ENCODE data around the gene RFPL4AL1. TPM values are rescaled to one million over a fixed set of nuclear protein-coding genes. Genes with fewer than 3 reads are reported as not detected.
"Not testable (repeated sequence)": the region's sequence is repeated elsewhere in the genome, so short reads cannot be mapped to it uniquely, and the experiment has no call there.

The RFPL4AL1 gene
- not detected in 2 replicates for total RNA-seq

DNA sequence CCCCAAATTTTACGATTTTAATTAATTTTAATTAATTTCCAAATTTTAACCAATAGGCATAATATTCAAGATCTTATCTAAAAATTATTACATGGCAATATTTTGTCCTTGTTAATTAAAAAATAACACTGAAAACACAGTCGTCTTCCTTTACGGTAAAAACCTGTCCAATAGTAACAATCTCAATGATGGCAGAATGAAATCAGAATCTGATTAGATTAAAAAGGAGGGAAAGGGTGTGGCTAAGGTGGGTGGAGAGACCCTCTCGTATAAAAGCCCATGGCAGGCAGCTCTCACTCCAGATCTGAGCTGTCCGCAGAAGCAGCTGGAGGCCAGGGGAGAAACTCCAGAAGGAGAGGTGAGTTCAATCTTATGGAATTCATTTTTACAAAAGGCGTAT lies at the start of gene RFPL4AL1:
Gene RFPL4AL1, plus strand, starts transcription at position 301 of the 400 bp plus-strand sequence. CDS start 2,687 bp downstream, outside the sequence.
- H3K4me1 Mint-ChIP-seq (ENCODE audit: low read depth); H3K27ac Mint-ChIP-seq; DNase-seq (ENCODE audit: low spot score); H3K27me3 Mint-ChIP-seq (ENCODE audit: low read depth); H3K4me3 Mint-ChIP-seq (ENCODE audit: low read depth); H3K36me3 Mint-ChIP-seq (ENCODE audit: low read depth); intact Hi-C loops (cut with micrococcal nuclease): not testable (repeated sequence)
- H3K9me3 Mint-ChIP-seq: peaks cover 27% of the 10 kb centered on the region

DNA sequence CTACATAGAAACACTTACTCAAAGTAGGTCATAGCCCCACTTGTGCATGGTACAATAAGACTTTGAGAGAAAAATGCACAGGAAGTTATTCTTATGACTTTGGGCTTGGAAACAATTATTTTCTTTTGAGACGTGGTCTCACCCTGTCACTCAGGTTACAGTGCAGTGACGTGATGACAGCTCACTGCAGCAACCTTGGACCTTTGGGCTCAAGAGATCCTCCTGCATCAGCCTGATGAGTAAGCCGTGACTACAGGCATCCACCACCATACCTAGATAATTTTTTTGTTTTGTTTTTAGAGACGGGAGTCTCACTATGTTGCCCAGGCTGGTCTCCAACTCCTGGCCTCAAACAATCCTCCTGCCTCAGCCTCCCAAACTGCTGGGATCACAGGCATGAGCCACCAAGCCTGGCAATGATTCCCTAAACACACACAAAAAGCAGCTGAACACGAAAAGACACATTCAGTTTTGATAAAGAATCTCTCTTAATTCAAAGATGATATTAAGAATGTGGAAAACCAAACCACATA lies 48.6 kb upstream of the RFPL4AL1 start:
- Mint-ChIP-seq H3K9me3 (peaks cover 28% of the 10 kb centered on the region), H3K4me1 (ENCODE audit: low read depth) (no peaks in the 10 kb centered on the region), H3K27me3 (ENCODE audit: low read depth) (no peaks in the 10 kb centered on the region), H3K36me3 (ENCODE audit: low read depth) (no peaks in the 10 kb centered on the region), H3K27ac (no peak overlapping the region), H3K4me3 (ENCODE audit: low read depth) (no peak overlapping the region)
- no peak for DNase-seq (ENCODE audit: low spot score)
- intact Hi-C loops (cut with micrococcal nuclease): no loop called here

DNA sequence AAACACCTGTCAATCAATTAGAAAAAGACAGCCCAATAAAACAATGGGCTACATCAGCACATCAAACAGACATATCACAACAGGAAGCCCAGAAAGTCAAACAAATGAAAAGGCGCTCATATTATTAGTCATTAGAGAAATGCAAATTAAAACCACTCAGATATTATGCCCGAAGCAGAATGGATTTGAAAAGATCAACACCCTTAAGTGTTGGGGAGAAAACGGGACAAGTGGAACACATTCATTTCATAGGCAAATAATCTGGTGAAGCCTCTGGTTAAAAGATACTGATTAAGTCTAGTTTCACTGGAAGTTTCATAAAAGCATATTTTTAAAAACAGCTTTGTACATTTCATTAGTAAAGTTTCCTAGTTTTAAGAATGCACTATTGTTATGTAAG lies 48.1 kb upstream of the RFPL4AL1 start:
- DNase-seq (ENCODE audit: low spot score): no peak
- H3K9me3 Mint-ChIP-seq: peaks cover 28% of the 10 kb centered on the region
- H3K27me3 Mint-ChIP-seq (ENCODE audit: low read depth): no peaks in the 10 kb centered on the region
- no peaks in the 10 kb centered on the region for H3K4me1 Mint-ChIP-seq (ENCODE audit: low read depth)
- H3K27ac Mint-ChIP-seq: no peak overlapping the region
- H3K4me3 Mint-ChIP-seq (ENCODE audit: low read depth): no peak overlapping the region
- intact Hi-C loops (cut with micrococcal nuclease): no loop called here
- H3K36me3 Mint-ChIP-seq (ENCODE audit: low read depth): no peaks in the 10 kb centered on the region

DNA sequence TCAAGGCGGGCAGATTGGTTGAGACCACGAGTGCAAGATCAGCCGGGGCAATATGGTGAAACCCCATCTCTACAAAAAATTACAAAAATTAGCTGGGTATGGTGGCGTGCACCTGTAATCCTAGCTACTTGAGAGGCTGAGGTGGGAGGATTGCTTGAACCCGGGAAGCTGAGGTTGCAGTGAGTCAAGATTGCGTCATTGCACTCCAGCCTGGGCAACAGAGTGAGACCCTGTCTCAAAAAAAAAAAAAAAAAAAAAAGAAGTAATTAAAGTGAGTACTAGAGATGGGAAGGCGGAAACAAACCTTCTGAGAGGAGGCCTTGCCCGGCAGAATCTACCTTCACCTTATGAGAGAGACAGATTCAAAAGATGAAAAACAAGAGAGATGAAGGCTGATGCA lies 45.4 kb upstream of the RFPL4AL1 start:
- Mint-ChIP-seq H3K9me3 (peaks cover 32% of the 10 kb centered on the region), H3K27me3 (ENCODE audit: low read depth) (no peaks in the 10 kb centered on the region), H3K27ac (no peak overlapping the region), H3K4me1 (ENCODE audit: low read depth) (no peaks in the 10 kb centered on the region), H3K4me3 (ENCODE audit: low read depth) (no peak overlapping the region), H3K36me3 (ENCODE audit: low read depth) (no peaks in the 10 kb centered on the region)
- no peak for DNase-seq (ENCODE audit: low spot score)
- intact Hi-C loops (cut with micrococcal nuclease): no loop called here

GRCh38 chr19:55730378-55730777 lies 38.5 kb upstream of the RFPL4AL1 start:
- H3K36me3 Mint-ChIP-seq (ENCODE audit: low read depth); H3K27ac Mint-ChIP-seq; DNase-seq (ENCODE audit: low spot score); H3K4me1 Mint-ChIP-seq (ENCODE audit: low read depth); H3K27me3 Mint-ChIP-seq (ENCODE audit: low read depth); intact Hi-C loops (cut with micrococcal nuclease); H3K4me3 Mint-ChIP-seq (ENCODE audit: low read depth): not testable (repeated sequence)
- peaks cover 21% of the 10 kb centered on the region for H3K9me3 Mint-ChIP-seq

DNA sequence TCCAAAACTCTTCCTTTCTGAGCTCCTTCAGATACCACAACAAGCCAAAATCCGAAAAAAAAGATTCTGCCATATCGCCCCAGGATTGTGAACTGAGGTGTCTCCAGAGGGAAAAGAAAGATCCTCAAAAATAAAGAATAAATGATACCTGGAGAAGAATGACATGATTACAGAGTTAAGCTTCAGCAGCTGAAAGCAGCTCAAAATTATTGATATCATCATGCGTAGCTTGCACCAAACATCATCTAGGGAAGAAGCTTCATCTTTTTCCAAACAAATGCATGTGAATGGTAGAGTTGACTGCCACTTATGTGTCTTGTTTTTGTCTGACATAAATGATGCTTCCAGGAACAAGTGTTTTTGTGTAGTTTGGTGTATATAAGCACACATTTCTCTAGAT lies 30.6 kb upstream of the RFPL4AL1 start, which contains the start of gene NLRP9:
Gene NLRP9, minus strand, starts transcription at position 101 of the 400 bp plus-strand sequence. Its CDS starts 28 bp downstream, at position 73.
- Mint-ChIP-seq H3K4me1 (ENCODE audit: low read depth) (no peaks in the 10 kb centered on the region), H3K4me3 (ENCODE audit: low read depth) (no peak within 1 kb of the TSS), H3K27ac (no peak within 1 kb of the TSS), H3K36me3 (ENCODE audit: low read depth) (no peaks in the 10 kb centered on the region), H3K27me3 (ENCODE audit: low read depth) (no peaks in the 10 kb centered on the region), H3K9me3 (peaks cover 7% of the 10 kb centered on the region)
- no peak for DNase-seq (ENCODE audit: low spot score)
- intact Hi-C loops (cut with micrococcal nuclease): no loop called here

GRCh38 chr19:55750715-55751114 lies 18.2 kb upstream of the RFPL4AL1 start:
- Mint-ChIP-seq H3K27ac (no peak overlapping the region), H3K4me3 (ENCODE audit: low read depth) (no peak overlapping the region), H3K4me1 (ENCODE audit: low read depth) (no peaks in the 10 kb centered on the region), H3K36me3 (ENCODE audit: low read depth) (no peaks in the 10 kb centered on the region), H3K27me3 (ENCODE audit: low read depth) (no peaks in the 10 kb centered on the region), H3K9me3 (peaks cover 9% of the 10 kb centered on the region)
- DNase-seq (ENCODE audit: low spot score): no peak
- intact Hi-C loops (cut with micrococcal nuclease): no loop called here

DNA sequence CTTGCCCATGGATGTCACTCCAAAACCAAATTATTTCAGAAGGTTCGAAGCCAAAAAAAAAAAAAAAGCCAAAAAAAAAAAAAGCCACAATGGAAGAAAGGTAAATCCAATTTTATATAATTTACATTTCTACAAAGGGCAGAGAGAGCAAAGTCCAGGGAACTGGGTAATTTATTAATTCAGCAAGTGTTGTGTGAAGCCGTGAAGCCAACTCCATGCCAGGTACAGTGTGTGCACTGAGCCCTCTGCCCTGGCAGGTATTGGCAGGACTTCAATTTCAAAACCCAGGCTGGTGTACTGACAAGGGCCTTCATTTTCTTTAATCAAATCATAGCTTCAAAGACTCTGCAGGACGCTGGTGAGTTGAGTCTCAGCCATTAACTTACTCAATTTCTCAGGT lies 15.5 kb upstream of the RFPL4AL1 start:
- Mint-ChIP-seq H3K9me3 (peaks cover 19% of the 10 kb centered on the region), H3K27ac (no peak overlapping the region), H3K27me3 (ENCODE audit: low read depth) (no peaks in the 10 kb centered on the region), H3K4me1 (ENCODE audit: low read depth) (no peaks in the 10 kb centered on the region), H3K4me3 (ENCODE audit: low read depth) (no peak overlapping the region), H3K36me3 (ENCODE audit: low read depth) (no peaks in the 10 kb centered on the region)
- intact Hi-C loops (cut with micrococcal nuclease): no loop called here
- DNase-seq (ENCODE audit: low spot score): no peak

- H3K4me1 Mint-ChIP-seq (ENCODE audit: low read depth); DNase-seq (ENCODE audit: low spot score); H3K4me3 Mint-ChIP-seq (ENCODE audit: low read depth); H3K27ac Mint-ChIP-seq; H3K36me3 Mint-ChIP-seq (ENCODE audit: low read depth); H3K27me3 Mint-ChIP-seq (ENCODE audit: low read depth); intact Hi-C loops (cut with micrococcal nuclease): not testable (repeated sequence)
- peaks cover 21% of the 10 kb centered on the region for H3K9me3 Mint-ChIP-seq
Observed at GRCh38 chr19:55756808-55757207, 12.1 kb upstream of the RFPL4AL1 start.

DNA sequence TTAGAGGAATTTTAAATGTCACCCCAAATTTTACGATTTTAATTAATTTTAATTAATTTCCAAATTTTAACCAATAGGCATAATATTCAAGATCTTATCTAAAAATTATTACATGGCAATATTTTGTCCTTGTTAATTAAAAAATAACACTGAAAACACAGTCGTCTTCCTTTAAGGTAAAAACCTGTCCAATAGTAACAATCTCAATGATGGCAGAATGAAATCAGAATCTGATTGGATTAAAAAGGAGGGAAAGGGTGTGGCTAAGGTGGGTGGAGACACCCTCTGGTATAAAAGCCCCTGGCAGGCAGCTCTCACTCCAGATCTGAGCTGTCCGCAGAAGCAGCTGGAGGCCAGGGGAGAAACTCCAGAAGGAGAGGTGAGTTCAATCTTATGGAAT lies 10.1 kb upstream of the RFPL4AL1 start, which contains the start of gene RFPL4A:
Gene RFPL4A, plus strand, starts transcription at position 301 of the 400 bp plus-strand sequence. CDS start 2,704 bp downstream, outside the sequence.
- H3K4me3 Mint-ChIP-seq (ENCODE audit: low read depth); DNase-seq (ENCODE audit: low spot score); H3K36me3 Mint-ChIP-seq (ENCODE audit: low read depth); H3K27ac Mint-ChIP-seq; H3K4me1 Mint-ChIP-seq (ENCODE audit: low read depth); intact Hi-C loops (cut with micrococcal nuclease); H3K27me3 Mint-ChIP-seq (ENCODE audit: low read depth): not testable (repeated sequence)
- H3K9me3 Mint-ChIP-seq: peaks cover 16% of the 10 kb centered on the region

DNA sequence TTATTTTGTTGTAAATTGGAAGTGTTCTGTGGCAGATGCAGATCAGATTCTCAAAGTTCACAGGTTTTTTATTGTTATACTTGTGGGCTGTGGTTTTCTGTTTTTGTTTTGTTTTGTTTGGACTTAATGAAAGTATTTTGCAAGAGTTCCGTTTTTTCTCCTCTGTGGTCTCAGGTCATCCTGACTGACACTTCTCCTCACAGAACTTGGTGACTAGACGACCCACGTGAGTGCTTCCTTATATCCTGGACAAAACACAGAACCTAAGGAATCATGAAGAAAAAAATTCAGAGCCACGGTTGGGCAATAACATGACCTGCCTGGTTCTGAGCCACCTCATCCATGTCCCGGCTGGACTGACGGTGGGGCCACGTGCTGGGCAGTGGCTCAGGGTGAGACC lies 2.5 kb upstream of the RFPL4AL1 start:
- Mint-ChIP-seq H3K4me3 (ENCODE audit: low read depth) (no peak overlapping the region), H3K27ac (no peak overlapping the region), H3K27me3 (ENCODE audit: low read depth) (no peaks in the 10 kb centered on the region), H3K36me3 (ENCODE audit: low read depth) (no peaks in the 10 kb centered on the region), H3K4me1 (ENCODE audit: low read depth) (no peaks in the 10 kb centered on the region), H3K9me3 (peaks cover 26% of the 10 kb centered on the region)
- no peak for DNase-seq (ENCODE audit: low spot score)
- intact Hi-C loops (cut with micrococcal nuclease): no loop called here

GRCh38 chr19:55769632-55770031 lies 714 bp downstream of the RFPL4AL1 start:
- H3K36me3 Mint-ChIP-seq (ENCODE audit: low read depth); H3K27ac Mint-ChIP-seq; H3K4me1 Mint-ChIP-seq (ENCODE audit: low read depth); DNase-seq (ENCODE audit: low spot score); H3K4me3 Mint-ChIP-seq (ENCODE audit: low read depth); H3K27me3 Mint-ChIP-seq (ENCODE audit: low read depth); intact Hi-C loops (cut with micrococcal nuclease): not testable (repeated sequence)
- H3K9me3 Mint-ChIP-seq: peaks cover 25% of the 10 kb centered on the region

GRCh38 chr19:55777528-55777927 lies 8.6 kb downstream of the RFPL4AL1 start:
- no peak for DNase-seq (ENCODE audit: low spot score)
- Mint-ChIP-seq H3K4me1 (ENCODE audit: low read depth) (no peaks in the 10 kb centered on the region), H3K4me3 (ENCODE audit: low read depth) (no peak overlapping the region), H3K9me3 (peaks cover 16% of the 10 kb centered on the region), H3K27me3 (ENCODE audit: low read depth) (no peaks in the 10 kb centered on the region), H3K27ac (no peak overlapping the region), H3K36me3 (ENCODE audit: low read depth) (no peaks in the 10 kb centered on the region)
- intact Hi-C loops (cut with micrococcal nuclease): no loop called here

GRCh38 chr19:55778331-55778730 lies 9.4 kb downstream of the RFPL4AL1 start:
- Mint-ChIP-seq H3K4me1 (ENCODE audit: low read depth) (no peaks in the 10 kb centered on the region), H3K36me3 (ENCODE audit: low read depth) (no peaks in the 10 kb centered on the region), H3K27me3 (ENCODE audit: low read depth) (no peaks in the 10 kb centered on the region), H3K9me3 (peaks cover 18% of the 10 kb centered on the region), H3K4me3 (ENCODE audit: low read depth) (no peak overlapping the region), H3K27ac (no peak overlapping the region)
- intact Hi-C loops (cut with micrococcal nuclease): no loop called here
- no peak for DNase-seq (ENCODE audit: low spot score)
